Measurements from ENCODE around the gene MYH11. TPM values are rescaled to one million over a fixed set of nuclear protein-coding genes. Genes with fewer than 3 reads are reported as not detected.
"Not testable (repeated sequence)": the region's sequence is repeated elsewhere in the genome, so short reads cannot be mapped to it uniquely, and the experiment has no call there.

Gene MYH11
- total RNA-seq, 3 donors from 2014 or later, result 98.2 to 5,005 (median 282) TPM

GRCh38 chr16:15703029-15703736, 153.6 kb downstream of the MYH11 start:
- no peak for ATAC-seq
- no peak for DNase-seq

GRCh38 chr16:15701975-15702970, 154.6 kb downstream of the MYH11 start:
- peaks cover 10% of the 10 kb centered on the region for H3K36me3 ChIP-seq (ENCODE audit: low read depth)
- H3K4me3 ChIP-seq, result no peak overlapping the region
- H3K9me3 ChIP-seq, result no peaks in the 10 kb centered on the region
- no peak for TF ChIP-seq CTCF (IDR thresholded peaks at IDR 0.05)
- no peaks in the 10 kb centered on the region for H3K4me1 ChIP-seq (ENCODE audit: low read depth)
- intact Hi-C loops (cut with DNase I, micrococcal nuclease), result no loop called here
- no peak for ATAC-seq
- no peak for DNase-seq

More at GRCh38 chr16:15703029-15703736, 153.6 kb downstream of the MYH11 start:
- Histone ChIP-seq H3K9me3 (no peaks in the 10 kb centered on the region), H3K36me3 (ENCODE audit: low read depth) (peaks cover 6% of the 10 kb centered on the region), H3K4me3 (no peak overlapping the region), H3K4me1 (ENCODE audit: low read depth) (no peaks in the 10 kb centered on the region)
- TF ChIP-seq CTCF (IDR thresholded peaks at IDR 0.05), result no peak
- intact Hi-C loops (cut with DNase I, micrococcal nuclease), result no loop called here

- DNase-seq, result no peak
- H3K4me3 ChIP-seq, result no peak overlapping the region
- H3K36me3 ChIP-seq (ENCODE audit: low read depth), result peaks cover 15% of the 10 kb centered on the region
- no peaks in the 10 kb centered on the region for H3K4me1 ChIP-seq (ENCODE audit: low read depth)
- no peak for TF ChIP-seq CTCF (IDR thresholded peaks at IDR 0.05)
- intact Hi-C loops (cut with DNase I, micrococcal nuclease), result no loop called here
- no peak for ATAC-seq
- no peaks in the 10 kb centered on the region for H3K9me3 ChIP-seq
These were observed 155.5 kb downstream of the MYH11 start for GRCh38 chr16:15701367-15701766.

- H3K36me3 ChIP-seq (ENCODE audit: low read depth), result peaks cover 15% of the 10 kb centered on the region
- no peaks in the 10 kb centered on the region for H3K4me1 ChIP-seq (ENCODE audit: low read depth)
- no peak for TF ChIP-seq CTCF (IDR thresholded peaks at IDR 0.05)
- DNase-seq (no peak), ATAC-seq (no peak)
- H3K9me3 ChIP-seq, result no peaks in the 10 kb centered on the region
- H3K4me3 ChIP-seq, result no peak overlapping the region
- intact Hi-C loops (cut with DNase I, micrococcal nuclease), result no loop called here
These were observed 157.0 kb downstream of the MYH11 start for GRCh38 chr16:15699819-15700218.

GRCh38 chr16:15694499-15694898, 162.3 kb downstream of the MYH11 start:
- DNase-seq (no peak), ATAC-seq (no peak)
- intact Hi-C loops (cut with DNase I, micrococcal nuclease), result no loop called here
- no peaks in the 10 kb centered on the region for H3K4me1 ChIP-seq (ENCODE audit: low read depth)
- TF ChIP-seq CTCF (IDR thresholded peaks at IDR 0.05), result no peak
- H3K4me3 ChIP-seq, result no peak overlapping the region
- H3K9me3 ChIP-seq, result no peaks in the 10 kb centered on the region
- peaks cover 15% of the 10 kb centered on the region for H3K36me3 ChIP-seq (ENCODE audit: low read depth)

- H3K4me3 ChIP-seq; ATAC-seq; H3K9me3 ChIP-seq; H3K4me1 ChIP-seq (ENCODE audit: low read depth); intact Hi-C loops (cut with DNase I, micrococcal nuclease); H3K36me3 ChIP-seq (ENCODE audit: low read depth); DNase-seq: not testable (repeated sequence)
These were observed 164.3 kb downstream of the MYH11 start for GRCh38 chr16:15692508-15692907.
